GM19240 (cell line): ENCODE measurements around the gene PRKAG2.
"Not testable (repeated sequence)": the region's sequence is repeated elsewhere in the genome, so short reads cannot be mapped to it uniquely, and the experiment has no call there.

Source experiments
- DNase-seq: peaks from one replicate; pipeline ENCODE4 v3.0.0; 2011; ENCODE audit warnings: low spot score; ENCODE audit not compliant: insufficient read length

Gene PRKAG2

DNA sequence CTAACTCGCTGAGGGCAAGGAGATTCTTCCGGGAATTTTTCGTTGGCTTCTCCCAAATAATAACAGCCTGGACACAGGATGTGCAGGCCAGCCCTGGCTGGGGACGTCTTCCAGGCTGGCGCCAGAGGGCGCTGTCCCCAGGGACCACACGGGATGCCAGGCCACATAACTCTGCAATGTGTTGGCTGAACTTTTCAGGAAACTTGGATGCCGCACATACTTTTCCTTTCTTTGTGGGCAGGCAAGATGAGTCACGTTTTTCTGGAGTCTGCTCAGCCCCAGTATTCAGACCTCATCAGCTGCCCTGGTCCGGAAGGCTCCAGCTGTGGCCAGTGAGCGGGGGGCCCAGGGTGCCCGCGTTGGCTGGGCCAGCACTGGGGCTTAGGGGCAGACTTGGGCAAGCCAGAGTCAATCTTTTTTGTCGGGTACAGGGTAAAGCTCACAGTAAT, 122.7 kb downstream of the PRKAG2 start:
- no peak for DNase-seq

DNA sequence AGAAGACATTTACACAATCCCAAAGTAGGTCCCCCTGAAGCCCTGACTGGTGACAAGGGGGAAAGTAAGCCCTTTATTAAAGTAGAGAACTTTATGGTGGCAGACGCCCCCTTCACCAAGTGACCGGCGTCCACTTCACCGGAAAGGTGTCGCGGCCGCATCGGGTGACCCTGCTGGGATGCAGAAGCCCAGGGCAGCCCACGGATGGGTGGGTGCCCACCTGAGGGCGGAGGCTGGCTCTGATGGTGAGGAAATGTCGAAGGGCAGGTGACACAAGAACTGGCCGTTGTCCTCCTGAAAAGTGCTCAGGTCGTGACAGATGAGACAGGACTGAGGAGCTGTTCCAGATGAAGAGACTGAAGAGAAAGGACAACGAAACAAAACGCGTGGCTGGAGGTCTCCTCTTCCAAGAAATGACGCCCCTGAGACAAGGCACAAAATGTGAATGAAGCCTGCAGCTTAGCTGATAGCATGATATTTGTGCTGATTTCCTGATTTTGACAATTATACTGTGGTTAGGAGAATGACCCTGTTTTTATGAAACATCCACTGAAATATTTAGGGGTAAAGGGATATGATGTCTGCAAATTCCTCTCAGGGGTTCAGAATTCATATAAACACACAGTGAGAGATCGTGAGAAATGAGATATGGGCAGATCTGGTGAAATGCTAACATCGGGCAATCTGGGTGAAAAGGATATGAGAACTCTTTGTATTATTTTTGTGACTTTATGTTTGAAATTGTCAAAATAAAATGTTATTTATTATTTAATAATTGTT, 123.9 kb downstream of the PRKAG2 start:
- no peak for DNase-seq

DNA sequence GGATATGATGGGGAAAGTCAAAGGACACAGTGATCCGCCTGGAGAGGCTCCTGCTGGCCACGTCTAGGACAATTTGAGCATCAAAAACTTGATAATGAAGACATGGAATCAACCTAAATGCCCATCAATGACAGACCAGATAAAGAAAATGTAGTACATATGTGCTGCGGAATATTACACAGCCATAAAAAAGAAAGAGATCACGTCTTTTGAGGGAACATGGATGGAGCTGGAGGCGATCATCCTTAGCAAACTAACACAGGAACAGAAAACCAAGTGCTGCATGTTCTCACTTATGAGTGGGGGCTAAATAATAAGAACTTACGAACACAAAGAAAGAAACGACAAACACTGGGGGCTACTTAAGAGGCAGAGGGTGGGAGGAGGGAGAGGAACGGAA, 124.9 kb downstream of the PRKAG2 start:
- no peak for DNase-seq

DNA sequence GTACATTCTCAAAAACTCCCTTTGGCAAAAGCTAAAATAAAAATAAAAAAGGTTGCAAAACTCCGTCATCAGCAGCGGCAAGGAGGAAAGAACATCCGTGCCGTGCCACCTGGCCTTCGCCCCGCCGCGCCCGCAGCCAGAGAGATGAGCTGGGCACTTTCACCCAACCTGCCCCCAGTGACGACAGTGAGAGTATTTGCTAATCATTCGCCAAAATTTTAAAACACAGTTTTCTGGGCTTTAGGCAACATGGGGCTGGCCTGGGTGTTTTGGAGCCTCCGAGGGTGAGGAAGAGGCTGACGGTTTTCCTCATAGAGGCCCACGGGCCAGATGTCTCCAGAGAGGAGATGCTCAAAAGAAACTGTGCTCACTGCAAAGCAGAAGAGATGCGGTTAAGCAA, 128.2 kb downstream of the PRKAG2 start:
- DNase-seq, result no peak

DNA sequence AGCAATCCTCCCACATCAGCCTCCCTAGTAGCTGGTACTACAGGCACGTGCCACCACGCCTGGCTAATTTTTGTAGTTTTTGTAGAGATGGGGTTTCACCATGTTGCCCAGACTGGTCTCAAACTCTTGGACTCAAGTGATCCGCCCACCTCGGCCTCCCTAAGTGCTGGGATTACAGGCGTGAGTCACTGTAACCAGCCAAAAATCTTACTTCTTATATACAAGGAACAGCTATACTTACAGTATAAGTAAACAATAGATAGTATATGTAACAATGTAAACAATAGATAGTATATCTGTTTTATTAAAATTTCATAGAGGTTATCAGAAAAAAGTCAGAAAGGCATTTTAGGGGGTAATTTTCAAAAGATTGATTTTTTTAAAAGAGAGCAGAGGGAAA, 128.9 kb downstream of the PRKAG2 start:
- not testable (repeated sequence) for DNase-seq

DNA sequence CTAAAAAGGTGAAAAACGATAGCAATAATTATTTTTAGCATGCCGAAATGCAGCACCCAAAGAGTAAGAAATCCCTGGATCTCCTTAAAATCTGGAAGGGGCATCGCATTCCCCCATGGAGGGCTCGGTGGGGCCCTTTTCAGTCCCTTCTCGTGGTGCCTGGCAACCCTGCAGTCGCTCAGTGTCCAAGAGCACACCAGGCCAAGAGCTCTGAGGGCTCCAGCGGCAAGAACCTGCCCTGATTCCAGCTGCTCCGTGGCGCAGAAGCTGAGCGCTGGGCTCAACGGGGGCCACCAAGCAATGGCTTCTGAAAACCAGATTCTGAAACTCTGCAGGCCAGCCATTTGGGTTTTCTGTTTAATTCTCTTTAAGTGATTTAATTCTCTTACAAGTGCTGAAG, 131.2 kb downstream of the PRKAG2 start:
- no peak for DNase-seq

DNA sequence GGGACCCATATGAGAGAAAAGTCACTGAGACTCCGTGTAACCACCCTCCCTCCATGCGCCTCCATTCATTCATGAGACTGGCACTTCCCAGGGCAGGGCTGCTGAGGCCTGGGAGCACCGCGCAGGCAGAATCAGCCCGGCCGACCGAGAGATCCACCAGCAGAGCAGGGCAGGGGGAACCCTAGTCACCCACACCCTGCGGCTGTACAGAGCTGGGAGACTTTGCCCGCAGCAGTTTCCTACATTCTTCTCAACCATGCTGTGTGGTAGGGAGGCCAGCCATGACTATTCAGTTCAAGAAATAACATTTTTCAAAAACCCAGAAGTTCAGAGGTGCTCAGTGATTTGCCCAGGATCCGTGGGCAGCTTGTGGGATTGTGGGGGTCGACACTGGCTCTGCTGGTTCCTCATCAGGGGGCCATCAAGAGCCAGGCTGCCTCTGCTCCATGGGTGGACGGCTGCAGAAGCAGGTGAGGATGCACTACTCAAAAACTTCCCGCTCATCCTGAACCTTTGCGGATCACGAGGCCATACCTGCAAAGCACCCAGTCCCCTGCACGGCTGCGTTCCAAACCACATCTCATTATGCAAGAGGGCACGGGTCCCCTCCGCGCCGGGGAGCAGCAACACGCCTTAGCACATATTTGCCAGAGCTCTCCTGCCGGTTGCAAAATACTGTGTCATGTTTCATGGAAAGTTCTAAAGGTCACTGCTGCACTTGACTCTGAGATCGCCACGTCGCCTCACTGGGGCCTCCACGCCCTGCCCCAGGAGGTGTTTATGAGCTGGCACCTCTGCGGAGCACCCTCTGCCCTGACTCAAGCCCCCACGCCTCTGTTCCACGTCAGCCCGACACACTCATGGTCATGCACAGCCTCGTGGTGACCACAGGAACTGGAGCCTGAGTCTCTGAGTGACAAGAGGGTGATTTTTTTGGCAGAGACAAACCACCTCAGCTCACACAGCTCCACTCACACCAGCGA, 132.0 kb downstream of the PRKAG2 start:
- no peak for DNase-seq

DNA sequence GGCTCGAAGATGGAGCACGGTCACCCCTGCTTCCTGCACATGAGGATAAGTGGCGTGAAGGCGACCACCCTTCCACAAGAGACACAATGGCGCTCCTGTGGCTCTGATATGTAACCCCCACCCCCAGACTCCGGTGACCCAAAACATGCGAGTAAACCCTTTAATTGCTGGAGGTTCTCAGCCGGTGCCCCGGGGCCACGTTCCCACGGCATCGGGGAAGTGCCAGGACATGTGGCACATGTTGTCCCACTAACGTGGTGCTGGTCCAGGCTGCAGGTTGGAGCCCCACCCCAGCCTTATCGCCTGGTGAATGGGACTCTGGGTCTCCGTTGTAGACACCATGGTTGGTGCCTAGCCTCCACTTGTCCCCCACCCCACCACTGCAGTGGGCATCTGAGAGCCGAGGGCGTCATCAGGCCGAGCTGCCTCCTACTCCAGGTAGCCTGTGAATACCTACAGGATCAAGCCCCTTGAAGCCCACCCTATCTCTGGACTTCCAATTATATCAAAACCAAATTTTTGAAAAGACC, 132.8 kb downstream of the PRKAG2 start:
- DNase-seq, result no peak

DNA sequence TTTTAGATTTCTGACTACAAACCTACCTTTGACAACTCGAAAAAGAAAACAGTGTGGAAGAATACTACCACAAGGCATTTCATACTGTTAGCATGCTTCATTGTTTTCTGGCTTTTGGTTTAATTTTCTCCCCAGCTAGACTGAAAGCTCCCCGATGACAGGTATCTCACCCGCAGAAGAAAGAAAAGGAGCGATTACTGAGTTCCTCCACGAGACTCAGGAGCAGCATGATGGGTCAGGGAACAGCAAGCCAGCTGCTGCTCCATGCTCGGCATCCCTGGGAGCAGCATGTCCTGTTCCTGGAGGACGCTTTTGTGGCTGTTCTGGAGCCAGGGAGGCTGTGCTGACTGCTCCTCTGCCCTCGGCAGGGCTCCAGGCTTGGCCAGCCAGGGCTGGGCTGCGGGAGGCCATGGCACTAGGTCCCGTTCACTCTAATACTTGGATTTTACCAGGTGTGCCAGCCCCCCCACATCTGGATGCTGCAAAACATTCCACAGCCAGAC, 133.4 kb downstream of the PRKAG2 start:
- DNase-seq, result no peak

DNA sequence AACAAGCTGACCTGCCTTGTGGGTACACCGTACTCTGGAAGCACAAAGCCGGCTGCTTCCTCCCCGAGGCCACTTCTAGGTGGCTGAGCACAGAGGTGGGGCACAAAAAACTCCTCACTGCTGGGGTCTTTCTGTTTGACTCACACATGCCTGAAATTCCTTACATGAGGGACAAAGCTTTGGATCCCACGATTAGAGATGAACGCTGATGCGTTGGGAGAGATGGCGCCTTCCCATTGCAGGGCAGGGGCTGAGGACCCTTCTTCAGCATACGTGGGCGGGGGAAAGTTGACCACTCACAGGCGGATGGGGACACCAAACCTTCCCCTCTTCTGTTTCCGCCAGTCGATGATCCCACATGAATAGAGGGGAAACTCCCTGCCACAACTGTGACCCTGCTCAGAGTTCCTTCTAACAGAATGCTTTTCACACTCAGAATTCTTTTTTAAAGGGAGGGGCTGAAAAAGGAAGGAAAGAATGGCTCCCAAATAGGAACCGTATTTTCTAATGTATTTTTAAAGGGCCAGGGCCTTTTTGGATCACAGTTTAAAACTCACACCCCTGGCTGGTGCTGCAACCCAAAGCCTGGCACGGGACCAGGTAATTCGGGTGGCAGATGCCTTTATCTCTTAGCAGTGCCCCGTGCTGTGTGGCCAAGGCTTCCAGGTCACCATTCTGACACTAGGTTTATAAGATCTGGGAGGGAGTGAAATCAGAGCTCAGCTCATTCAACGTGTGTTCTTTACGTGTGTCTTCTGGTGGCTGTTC, 134.0 kb downstream of the PRKAG2 start:
- no peak for DNase-seq

DNA sequence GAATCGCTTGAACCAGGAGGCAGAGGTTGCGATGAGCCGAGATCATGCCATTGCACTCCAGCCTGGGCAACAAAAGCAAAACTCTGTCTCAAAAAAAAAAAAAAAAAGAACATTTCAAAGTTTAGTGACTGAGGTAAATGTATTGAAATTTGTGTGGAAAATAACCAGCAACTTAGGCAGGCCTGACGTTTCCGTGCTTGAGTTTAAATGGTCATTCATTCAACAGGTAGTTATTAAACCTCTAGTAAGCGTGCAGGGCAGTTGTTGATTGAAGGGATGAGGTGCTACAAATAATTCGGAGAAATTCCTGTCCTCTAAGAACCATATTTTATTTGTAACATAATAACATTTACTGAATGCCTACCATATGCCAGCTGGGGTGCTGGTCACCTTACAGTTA, 135.3 kb downstream of the PRKAG2 start:
- no peak for DNase-seq

DNA sequence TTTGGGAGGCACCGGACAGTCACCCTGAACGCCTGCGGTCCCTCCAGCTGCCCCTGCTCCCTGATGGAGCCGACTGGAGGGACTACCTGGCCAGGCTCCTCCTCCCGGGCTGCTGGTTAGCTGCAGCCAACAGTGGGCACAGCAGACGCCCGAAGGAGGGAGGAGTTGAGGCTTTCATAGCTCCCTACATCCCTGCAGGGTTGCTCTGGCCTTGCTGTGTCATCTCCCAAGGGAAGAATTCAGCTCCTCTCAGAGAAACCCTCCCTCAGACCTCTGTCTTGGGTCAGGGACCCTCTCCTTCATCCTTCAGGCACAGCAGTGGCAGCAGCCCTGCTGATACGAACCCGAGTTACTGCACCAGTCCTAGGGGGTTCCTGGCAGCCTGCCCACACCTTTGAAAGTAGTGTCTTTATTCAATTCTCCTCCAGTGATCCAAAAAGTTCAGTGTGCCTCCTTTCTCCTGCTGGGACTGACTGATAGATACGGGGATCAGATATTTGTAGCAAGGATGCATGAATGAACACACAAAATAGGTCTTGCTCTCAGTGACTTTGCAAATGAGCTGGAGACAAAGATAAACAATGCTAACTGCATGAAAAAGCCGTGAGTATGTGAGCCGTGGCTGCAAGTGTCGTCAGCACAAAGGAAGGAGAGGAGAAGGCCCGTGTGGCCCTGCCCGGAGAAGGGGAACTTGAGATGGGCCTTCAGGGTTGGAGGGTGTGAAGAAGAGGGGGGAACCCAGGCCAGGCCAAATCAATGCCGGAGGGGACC, 136.6 kb downstream of the PRKAG2 start:
- no peak for DNase-seq

DNA sequence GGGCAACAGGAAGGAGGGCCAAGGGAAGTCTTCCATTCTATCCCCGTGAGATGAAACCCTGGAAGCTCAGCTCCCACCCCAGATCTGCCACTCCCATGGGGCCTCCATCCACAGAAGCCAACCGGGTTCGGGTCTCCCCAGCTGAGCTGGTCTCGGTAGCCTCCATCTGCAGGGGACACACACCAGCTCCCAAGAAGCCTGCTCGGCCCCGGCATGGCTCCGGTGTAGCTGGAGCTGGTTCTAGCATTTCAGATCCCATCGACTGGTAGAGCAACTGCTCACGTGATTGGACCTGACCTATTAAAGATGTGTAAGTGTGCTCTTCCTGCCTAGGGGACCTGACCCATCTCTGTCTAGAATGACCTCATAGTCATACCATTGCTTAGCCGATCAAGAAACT, 138.0 kb downstream of the PRKAG2 start:
- no peak for DNase-seq

DNA sequence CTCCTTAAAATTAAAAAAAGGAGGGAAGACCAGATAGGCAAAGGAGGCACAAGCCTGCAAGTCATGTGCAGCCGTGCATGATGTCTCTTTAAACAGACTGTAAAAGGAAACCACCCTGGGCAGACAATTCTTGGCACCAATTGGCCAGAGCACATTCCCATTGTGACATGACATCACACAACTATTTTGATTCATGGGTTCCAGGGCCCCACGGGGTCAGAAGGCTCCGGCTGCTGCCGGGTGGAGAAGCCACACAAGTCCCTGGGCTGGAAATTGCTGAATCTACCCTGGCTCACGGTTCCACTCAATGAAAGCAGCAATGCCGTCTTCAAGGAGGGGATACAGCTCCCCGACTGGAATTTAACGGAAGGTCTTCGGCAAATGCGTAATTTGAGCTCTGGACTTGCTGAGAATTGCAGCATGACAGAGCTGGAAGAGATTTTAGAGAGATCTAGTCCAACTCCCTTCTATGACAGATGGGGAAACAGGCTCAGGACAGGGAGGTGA, 140.5 kb downstream of the PRKAG2 start:
- DNase-seq, result no peak

DNA sequence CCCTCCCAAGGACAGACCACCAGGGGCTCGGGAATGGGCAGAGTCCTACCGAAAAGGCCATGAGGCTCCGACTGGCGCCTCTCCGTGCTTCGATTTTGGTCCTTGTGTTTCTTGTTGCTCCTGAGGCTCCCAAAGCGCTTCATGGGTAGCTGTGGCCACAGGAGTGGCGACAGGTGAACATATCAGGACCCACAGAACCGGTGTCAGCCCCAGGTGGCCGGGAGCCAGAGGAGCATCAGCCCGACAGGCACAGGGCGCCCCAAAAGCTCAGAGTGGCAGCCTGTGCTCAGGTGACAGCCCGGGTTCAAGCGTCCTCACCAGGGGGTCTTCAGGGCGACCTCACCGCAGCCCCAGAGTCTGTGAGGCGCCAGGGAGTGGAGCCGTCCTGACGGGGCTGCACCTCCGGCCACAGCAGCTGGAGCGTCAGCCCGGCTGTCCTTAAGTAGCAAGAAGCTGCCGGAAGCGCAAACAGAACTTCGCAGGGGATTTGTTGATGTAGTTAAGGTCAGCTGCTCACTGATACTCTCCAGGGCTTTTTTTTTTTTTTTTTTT, 141.0 kb downstream of the PRKAG2 start:
- no peak for DNase-seq

DNA sequence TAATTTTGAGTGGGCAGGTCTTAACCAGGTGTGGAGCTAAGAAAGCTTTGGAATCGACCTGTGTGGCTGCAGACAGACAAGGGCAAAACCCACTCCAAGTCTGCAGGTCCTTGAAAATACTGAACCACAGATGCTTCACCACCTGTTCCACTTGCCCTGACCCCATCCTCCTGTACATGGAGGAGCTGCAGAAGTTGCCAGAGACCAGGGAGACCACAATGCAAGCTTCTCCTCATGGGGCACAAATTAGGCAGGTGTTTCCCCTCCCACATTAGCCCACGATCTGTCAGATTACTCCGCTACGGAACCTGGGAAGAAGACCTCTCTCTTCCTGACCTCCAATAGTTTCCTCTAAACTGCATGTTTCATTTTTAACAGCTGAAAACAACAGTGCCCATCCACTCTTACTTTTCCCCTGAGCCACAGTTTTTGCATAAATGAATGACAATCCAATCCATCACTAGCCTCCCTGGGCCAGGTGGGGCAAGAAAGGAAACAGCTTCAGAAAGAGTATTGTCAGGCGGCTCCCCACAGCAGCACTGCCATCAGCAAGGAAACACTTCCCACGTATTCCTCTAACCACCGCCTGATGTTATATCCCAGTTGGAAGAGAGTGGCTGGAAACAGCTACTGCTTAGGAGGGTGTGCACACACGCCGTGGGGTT, 141.6 kb downstream of the PRKAG2 start:
- no peak for DNase-seq

DNA sequence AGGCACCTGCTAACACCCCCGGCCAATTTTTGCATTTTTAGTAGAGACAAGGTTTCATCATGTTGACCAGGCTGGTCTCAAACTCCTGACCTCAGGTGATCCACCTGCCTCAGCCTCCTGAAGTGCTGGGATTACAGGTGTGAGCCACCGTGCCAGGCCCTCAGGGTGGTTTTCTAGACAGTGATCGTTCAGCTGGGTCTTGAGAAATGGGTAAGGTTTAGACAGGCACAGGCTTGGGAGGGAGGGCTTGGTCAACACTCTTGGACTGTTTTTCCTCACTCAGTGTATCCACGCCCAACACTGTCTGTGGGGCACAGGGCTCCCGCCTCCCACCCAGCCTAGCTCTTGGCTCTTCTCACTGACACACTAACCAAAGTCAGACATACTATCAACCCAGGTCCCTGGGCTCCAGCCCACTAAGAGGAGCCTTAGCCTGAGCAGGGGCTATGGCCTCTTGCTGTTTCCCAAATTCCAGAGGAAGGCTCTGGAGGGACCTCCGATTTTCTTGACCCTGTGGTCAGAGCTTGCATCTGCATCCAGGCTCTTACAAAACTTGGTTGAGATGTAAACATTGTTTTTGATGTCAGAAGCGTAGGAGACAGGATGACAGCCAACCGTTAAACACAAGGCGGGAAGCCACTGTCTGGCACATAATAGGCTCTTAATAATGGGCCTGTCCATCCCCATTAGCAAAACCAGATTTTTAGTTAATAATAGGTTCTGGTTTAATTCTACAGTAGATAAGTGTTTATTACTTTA, 143.9 kb downstream of the PRKAG2 start:
- no peak for DNase-seq

DNA sequence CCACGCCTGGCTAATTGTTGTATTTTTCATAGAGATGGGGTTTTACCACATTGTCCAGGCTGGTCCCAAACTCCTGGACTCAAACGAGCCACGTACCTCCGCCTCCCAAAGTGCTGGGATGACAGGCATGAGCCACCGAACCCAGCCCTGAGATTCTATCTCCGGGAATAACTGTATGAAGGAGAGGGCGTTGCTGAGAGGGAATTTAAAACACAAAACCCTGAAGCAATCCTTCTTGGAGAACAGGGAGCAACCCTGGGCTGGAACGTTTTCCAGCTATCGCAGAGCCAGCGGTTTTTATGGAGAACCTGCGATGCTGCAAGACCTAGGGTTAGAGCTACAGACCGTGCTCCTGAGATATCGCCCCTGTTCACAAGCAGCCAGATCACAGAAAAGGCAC, 144.6 kb downstream of the PRKAG2 start:
- DNase-seq, result no peak

DNA sequence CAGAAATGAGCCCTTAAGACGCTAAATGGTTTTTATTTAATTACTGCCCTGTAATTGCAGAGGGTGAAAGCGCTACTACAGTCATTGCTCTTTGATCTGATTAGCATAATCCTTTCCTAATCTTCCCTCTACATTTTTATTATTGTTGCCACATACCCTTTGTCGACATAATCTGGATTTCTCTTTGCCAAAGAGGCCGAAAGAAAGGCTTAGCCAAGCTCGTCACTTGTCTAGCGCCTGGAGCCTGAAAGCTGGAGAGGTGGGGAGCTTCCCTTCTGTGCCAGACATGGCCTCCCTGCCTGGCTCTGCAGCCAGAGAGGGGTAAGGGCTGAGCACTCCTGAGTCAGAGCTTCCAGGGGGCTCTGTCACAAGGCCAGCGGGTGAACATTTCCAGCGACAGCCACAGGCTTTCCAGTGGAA, 145.9 kb downstream of the PRKAG2 start:
- DNase-seq, result no peak
